DOHH2 (cell line): ENCODE results near the gene HES7.

Source experiments
- H3F3A ChIP-seq: fragments of 200-600 bp; sonication (generic), shearing (Covaris generic); 2 replicates; pipeline ENCODE4 v1.6.0; 2016; ENCODE audit warnings: antibody characterized with exemption, mild to moderate bottlenecking; ENCODE audit not compliant: control insufficient read depth, insufficient read depth
- H3K27ac ChIP-seq: fragments of 200-600 bp; sonication (generic); 2 replicates; pipeline ENCODE4 v1.5.1; 2014; ENCODE audit warnings: low read depth, mild to moderate bottlenecking, low read length, moderate library complexity
- H3K27me3 ChIP-seq: fragments of 200-600 bp; sonication (generic); 2 replicates; pipeline ENCODE4 v1.6.1; 2014; ENCODE audit warnings: mild to moderate bottlenecking, low read length, mixed read lengths; ENCODE audit not compliant: control insufficient read depth
- H3K36me3 ChIP-seq: fragments of 200-600 bp; sonication (generic); 2 replicates; pipeline ENCODE4 v1.6.1; 2014; ENCODE audit warnings: mild to moderate bottlenecking, low read length, moderate library complexity, mixed read lengths; ENCODE audit not compliant: control insufficient read depth
- H3K4me1 ChIP-seq: fragments of 200-600 bp; sonication (generic); 2 replicates; pipeline ENCODE4 v1.6.1; 2014; ENCODE audit warnings: mild to moderate bottlenecking, low read length, mixed read lengths; ENCODE audit not compliant: control insufficient read depth
- H3K4me2 ChIP-seq: fragments of 200-600 bp; sonication (generic); 2 replicates; pipeline ENCODE4 v1.6.0; 2014; ENCODE audit warnings: mild to moderate bottlenecking, low read length, moderate library complexity
- H3K4me3 ChIP-seq: fragments of 200-600 bp; sonication (generic); 2 replicates; pipeline ENCODE4 v1.5.1; 2014; ENCODE audit warnings: mild to moderate bottlenecking, low read length, mixed read lengths
- H3K79me2 ChIP-seq: fragments of 200-600 bp; sonication (generic); 2 replicates; pipeline ENCODE4 v1.6.1; 2014; ENCODE audit warnings: mild to moderate bottlenecking, low read length, mixed read lengths; ENCODE audit not compliant: control insufficient read depth
- H3K9me2 ChIP-seq: fragments of 200-600 bp; sonication (generic); replicated peaks from 2 replicates; pipeline ENCODE4 v1.6.1; 2014; ENCODE audit warnings: mild to moderate bottlenecking, low read length, mixed read lengths; ENCODE audit not compliant: control insufficient read depth
- H3K9me3 ChIP-seq: fragments of 200-600 bp; sonication (generic); 2 replicates; pipeline ENCODE4 v1.6.1; 2014; ENCODE audit warnings: antibody characterized with exemption, low read length, mixed read lengths; ENCODE audit not compliant: control insufficient read depth, insufficient read depth
- H4K20me1 ChIP-seq: fragments of 200-600 bp; sonication (generic); 2 replicates; pipeline ENCODE4 v1.6.0; 2014; ENCODE audit warnings: low read depth, mild to moderate bottlenecking, antibody characterized with exemption, low read length, moderate library complexity; ENCODE audit not compliant: control insufficient read depth, insufficient read depth
- EZH2phosphoT487 ChIP-seq: fragments of 200-600 bp; sonication (generic); IDR thresholded peaks from 2 replicates; pipeline ENCODE4 v1.6.1; 2017; ENCODE audit warnings: borderline replicate concordance, mild to moderate bottlenecking, antibody characterized with exemption, low read length, moderate library complexity, mixed read lengths
- TF ChIP-seq, protein P1 (sequence below): fragments of 200-600 bp; sonication (generic); IDR thresholded peaks from one replicate; pipeline ENCODE4 v1.5.1; 2014; ENCODE audit warnings: antibody characterized with exemption, mild to moderate bottlenecking, low read depth, low read length; ENCODE audit not compliant: poor library complexity, severe bottlenecking

Gene HES7

DNA sequence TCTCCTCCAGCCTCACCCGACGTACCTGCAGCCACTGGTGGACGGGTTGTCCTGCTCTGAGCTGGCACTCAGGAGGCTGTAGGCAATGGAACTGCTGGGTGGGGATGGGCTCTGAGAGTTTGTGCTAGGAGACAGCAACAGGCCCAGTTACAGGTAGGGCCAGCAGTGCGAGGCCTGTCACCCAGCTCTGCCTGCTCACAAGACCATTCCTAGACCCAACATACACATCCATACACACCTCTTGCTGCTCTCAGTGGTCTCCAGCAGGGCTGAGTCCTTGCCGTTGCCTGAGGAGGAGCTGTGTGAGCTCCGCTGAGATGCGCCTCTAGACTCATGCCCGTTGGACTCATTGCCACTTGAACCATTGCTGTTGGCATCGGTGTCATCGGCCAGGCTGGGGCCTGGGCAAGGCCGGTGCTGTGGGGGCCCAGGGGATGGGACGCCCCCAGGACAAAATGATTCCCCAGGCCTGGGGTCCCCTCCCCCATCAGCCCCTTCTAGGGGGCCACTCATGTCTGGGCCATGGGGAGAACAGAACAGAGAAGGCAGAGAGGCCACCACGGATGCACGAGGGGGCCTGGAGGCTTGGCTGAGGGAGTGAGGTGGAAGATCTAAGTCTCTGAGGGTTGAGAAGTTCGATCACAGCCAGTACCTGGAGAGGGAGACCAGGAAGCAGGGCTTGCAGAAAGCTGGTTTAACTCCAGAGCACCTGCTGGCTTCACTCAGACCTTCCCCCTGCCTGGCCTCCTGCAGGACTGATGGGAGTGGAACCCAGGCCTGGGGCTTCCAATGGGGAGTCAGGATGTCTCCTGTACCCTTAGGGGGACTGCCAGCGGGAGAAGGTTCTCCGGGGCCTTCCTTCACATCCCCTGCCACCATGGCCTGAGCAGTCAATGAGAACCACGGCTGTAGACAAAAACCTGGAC, 26.6 kb upstream of the HES7 start:
- Histone ChIP-seq H3K79me2 (peaks cover 24% of the 10 kb centered on the region), H3K9me2 (no peaks in the 10 kb centered on the region), H3K36me3 (peaks cover 46% of the 10 kb centered on the region), H4K20me1 (no peaks in the 10 kb centered on the region), H3K4me3 (peak overlapping the region; percentile 90), H3K4me2 (peak overlapping the region; percentile 99), H3K9me3 (no peaks in the 10 kb centered on the region), H3K4me1 (peaks cover 52% of the 10 kb centered on the region), H3K27me3 (no peaks in the 10 kb centered on the region), H3K27ac (peak overlapping the region; percentile 64), H3F3A (peaks cover 11% of the 10 kb centered on the region)
- TF ChIP-seq, protein P1, sequence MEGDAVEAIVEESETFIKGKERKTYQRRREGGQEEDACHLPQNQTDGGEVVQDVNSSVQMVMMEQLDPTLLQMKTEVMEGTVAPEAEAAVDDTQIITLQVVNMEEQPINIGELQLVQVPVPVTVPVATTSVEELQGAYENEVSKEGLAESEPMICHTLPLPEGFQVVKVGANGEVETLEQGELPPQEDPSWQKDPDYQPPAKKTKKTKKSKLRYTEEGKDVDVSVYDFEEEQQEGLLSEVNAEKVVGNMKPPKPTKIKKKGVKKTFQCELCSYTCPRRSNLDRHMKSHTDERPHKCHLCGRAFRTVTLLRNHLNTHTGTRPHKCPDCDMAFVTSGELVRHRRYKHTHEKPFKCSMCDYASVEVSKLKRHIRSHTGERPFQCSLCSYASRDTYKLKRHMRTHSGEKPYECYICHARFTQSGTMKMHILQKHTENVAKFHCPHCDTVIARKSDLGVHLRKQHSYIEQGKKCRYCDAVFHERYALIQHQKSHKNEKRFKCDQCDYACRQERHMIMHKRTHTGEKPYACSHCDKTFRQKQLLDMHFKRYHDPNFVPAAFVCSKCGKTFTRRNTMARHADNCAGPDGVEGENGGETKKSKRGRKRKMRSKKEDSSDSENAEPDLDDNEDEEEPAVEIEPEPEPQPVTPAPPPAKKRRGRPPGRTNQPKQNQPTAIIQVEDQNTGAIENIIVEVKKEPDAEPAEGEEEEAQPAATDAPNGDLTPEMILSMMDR = no peak
- no peak for TF ChIP-seq EZH2phosphoT487

DNA sequence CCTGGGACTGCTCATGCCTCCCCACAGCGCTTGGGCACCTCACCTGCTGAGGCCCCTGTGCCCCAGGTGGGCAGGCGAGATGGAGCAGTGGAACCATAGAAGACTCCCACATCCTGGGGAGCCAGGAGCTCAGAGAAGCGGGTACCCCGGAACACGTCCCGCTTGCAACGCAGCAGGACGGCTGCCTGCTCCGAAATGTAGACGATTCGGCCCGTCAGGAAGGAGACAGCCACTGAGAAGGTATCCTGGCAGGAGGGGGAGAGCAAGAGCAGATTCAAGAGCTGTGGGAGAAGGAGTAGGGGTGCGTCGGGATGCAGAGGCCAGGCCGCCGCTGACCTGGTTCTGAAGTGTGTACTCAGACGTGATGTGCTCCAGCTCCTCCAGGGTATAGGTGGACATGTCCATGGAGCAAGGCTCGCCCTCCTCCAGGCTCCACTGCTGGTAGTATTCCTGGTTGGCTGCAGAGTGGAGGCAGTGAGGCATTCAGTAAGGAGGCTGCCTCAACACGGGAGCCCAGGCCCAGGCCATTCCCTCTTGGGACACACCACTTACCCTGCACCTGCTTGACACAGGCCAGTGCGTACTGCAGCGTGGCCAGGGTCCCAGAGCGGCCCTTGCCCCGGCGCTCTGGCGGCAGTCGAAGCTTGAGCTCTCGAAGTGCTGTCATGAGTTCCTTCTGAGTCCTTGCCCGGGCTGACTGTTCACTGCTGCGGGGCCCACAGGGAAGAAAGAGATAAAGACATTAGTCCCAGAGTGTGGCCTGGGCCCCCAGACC, 25.7 kb upstream of the HES7 start:
- no peaks in the 10 kb centered on the region for H3K9me3 ChIP-seq
- peaks cover 44% of the 10 kb centered on the region for H3K4me1 ChIP-seq
- no peaks in the 10 kb centered on the region for H4K20me1 ChIP-seq
- H3K79me2 ChIP-seq = peaks cover 21% of the 10 kb centered on the region
- no peak overlapping the region for H3K27ac ChIP-seq
- no peak overlapping the region for H3K4me3 ChIP-seq
- no peak overlapping the region for H3K4me2 ChIP-seq
- TF ChIP-seq, protein P1 = no peak
- TF ChIP-seq EZH2phosphoT487 = no peak
- no peaks in the 10 kb centered on the region for H3K9me2 ChIP-seq
- peaks cover 6% of the 10 kb centered on the region for H3F3A ChIP-seq
- no peaks in the 10 kb centered on the region for H3K27me3 ChIP-seq
- peaks cover 51% of the 10 kb centered on the region for H3K36me3 ChIP-seq

DNA sequence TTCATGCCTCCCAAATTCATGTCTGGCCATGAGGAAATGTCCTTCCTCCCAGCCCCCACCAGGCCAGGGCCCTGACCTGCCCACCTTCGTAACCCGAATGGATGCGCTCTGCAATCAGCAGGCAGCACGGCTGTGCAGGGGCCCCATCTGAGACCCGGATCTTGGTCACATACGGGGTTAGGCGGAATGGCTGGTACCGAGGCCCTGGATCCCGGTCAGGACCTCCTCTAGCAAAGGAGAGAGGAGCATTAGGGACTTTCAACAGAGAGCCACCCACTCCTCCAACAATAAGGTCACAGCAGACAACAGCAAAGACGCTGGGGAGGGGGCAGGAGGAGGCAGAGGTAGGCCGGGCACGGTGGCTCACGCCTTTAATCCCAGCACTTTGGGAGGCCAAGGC, 24.7 kb upstream of the HES7 start:
- H4K20me1 ChIP-seq = no peaks in the 10 kb centered on the region
- H3K27me3 ChIP-seq = no peaks in the 10 kb centered on the region
- H3K27ac ChIP-seq = no peak overlapping the region
- TF ChIP-seq, protein P1 = no peak
- no peak for TF ChIP-seq EZH2phosphoT487
- peaks cover 21% of the 10 kb centered on the region for H3K79me2 ChIP-seq
- peaks cover 6% of the 10 kb centered on the region for H3F3A ChIP-seq
- H3K9me2 ChIP-seq = no peaks in the 10 kb centered on the region
- peaks cover 33% of the 10 kb centered on the region for H3K4me1 ChIP-seq
- no peaks in the 10 kb centered on the region for H3K9me3 ChIP-seq
- no peak overlapping the region for H3K4me3 ChIP-seq
- H3K36me3 ChIP-seq = peaks cover 58% of the 10 kb centered on the region
- H3K4me2 ChIP-seq = no peak overlapping the region
